ENCODE results near the gene ANK2. TPM values are rescaled to one million over a fixed set of nuclear protein-coding genes. Genes with fewer than 3 reads are reported as not detected.

The ANK2 gene
- total and polyA plus RNA-seq, 2 donors from 2014 or later, result 21.1 to 125 TPM

DNA sequence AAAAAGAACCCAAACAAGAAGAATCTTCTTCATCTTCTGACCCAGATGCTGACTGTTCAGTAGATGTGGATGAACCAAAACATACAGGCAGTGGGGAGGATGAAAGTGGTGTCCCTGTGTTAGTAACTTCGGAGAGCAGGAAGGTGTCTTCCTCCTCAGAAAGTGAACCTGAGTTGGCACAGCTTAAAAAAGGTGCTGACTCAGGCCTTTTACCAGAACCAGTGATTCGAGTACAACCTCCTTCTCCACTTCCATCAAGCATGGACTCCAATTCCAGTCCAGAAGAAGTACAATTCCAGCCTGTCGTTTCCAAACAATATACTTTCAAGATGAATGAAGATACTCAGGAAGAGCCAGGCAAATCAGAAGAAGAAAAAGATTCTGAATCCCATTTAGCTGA lies 307.0 kb downstream of the ANK2 start:
- Histone ChIP-seq H3K36me3 (ENCODE audit: control insufficient read depth in 2 of 3, insufficient read depth in 3 of 3, low read length in 3 of 3) (peaks cover 0 to 8% (median 5%) of the 10 kb centered on the region in 3 donors), H3K9me3 (ENCODE audit: control insufficient read depth in 2 of 3, insufficient read depth in 1 of 3, low read length in 3 of 3) (no peaks in the 10 kb centered on the region), H3K4me1 (ENCODE audit: control insufficient read depth in 2 of 3, insufficient read depth in 2 of 3, low read depth in 1 of 3, low read length in 3 of 3) (no peaks in the 10 kb centered on the region), H3K9ac (ENCODE audit: low read length in 3 of 3) (no peak overlapping the region), H3K4me3 (ENCODE audit: low read length in 3 of 3) (no peak overlapping the region), H3K27ac (ENCODE audit: low read depth in 2 of 2, low read length in 2 of 2) (no peak overlapping the region), H3K27me3 (ENCODE audit: control insufficient read depth, insufficient read depth, low read length) (no peaks in the 10 kb centered on the region)
- FAIRE-seq, result no peak
- TF ChIP-seq, protein P1, sequence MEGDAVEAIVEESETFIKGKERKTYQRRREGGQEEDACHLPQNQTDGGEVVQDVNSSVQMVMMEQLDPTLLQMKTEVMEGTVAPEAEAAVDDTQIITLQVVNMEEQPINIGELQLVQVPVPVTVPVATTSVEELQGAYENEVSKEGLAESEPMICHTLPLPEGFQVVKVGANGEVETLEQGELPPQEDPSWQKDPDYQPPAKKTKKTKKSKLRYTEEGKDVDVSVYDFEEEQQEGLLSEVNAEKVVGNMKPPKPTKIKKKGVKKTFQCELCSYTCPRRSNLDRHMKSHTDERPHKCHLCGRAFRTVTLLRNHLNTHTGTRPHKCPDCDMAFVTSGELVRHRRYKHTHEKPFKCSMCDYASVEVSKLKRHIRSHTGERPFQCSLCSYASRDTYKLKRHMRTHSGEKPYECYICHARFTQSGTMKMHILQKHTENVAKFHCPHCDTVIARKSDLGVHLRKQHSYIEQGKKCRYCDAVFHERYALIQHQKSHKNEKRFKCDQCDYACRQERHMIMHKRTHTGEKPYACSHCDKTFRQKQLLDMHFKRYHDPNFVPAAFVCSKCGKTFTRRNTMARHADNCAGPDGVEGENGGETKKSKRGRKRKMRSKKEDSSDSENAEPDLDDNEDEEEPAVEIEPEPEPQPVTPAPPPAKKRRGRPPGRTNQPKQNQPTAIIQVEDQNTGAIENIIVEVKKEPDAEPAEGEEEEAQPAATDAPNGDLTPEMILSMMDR (IDR thresholded peaks at IDR 0.05; ENCODE audit: borderline replicate concordance, extremely low read depth, insufficient read depth), result no peak
- intact Hi-C loops (cut with DNase I), result no loop called here
- DNase-seq, result no peak

DNA sequence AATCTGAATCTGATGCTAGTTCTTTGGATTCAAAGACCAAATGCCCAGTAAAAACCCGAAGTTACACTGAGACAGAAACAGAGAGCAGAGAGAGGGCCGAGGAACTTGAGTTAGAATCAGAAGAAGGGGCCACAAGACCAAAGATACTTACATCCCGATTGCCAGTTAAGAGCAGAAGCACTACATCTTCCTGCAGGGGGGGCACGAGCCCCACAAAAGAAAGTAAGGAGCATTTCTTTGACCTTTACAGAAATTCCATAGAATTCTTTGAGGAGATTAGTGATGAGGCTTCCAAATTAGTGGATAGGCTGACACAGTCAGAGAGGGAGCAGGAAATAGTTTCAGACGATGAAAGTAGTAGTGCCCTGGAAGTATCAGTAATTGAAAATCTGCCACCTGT lies 309.3 kb downstream of the ANK2 start:
- no peak for DNase-seq
- intact Hi-C loops (cut with DNase I), result no loop called here
- H3K27ac ChIP-seq (ENCODE audit: low read depth in 2 of 2, low read length in 2 of 2), result no peak overlapping the region
- H3K4me3 ChIP-seq (ENCODE audit: low read length in 3 of 3), result no peak overlapping the region
- peaks cover 0 to 10% (median 10%) of the 10 kb centered on the region in 3 donors for H3K36me3 ChIP-seq (ENCODE audit: control insufficient read depth in 2 of 3, insufficient read depth in 3 of 3, low read length in 3 of 3)
- no peaks in the 10 kb centered on the region for H3K9me3 ChIP-seq (ENCODE audit: control insufficient read depth in 2 of 3, insufficient read depth in 1 of 3, low read length in 3 of 3)
- no peaks in the 10 kb centered on the region for H3K4me1 ChIP-seq (ENCODE audit: control insufficient read depth in 2 of 3, insufficient read depth in 2 of 3, low read depth in 1 of 3, low read length in 3 of 3)
- TF ChIP-seq, protein P1 (IDR thresholded peaks at IDR 0.05; ENCODE audit: borderline replicate concordance, extremely low read depth, insufficient read depth), result no peak
- FAIRE-seq, result no peak
- no peaks in the 10 kb centered on the region for H3K27me3 ChIP-seq (ENCODE audit: control insufficient read depth, insufficient read depth, low read length)
- no peak overlapping the region for H3K9ac ChIP-seq (ENCODE audit: low read length in 3 of 3)

DNA sequence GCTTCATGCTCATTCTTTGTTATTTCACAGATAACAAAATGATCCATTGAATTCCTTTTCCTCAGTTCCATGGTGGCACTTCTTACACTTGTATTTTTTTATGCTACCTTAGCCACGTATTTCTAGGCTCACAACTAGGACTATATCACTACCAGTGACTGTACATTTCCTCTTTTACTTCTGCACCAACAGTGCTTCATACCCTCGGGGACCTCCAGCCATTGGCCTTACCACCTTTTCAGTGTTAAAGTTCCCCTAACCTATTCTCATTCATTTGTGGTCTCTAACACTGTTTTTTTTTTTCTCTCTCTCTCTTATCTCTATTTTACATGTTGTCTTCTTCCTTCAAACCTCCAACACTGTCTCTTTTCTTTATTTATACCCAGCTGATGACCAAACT lies 315.9 kb downstream of the ANK2 start:
- FAIRE-seq, result no peak
- H3K4me1 ChIP-seq (ENCODE audit: control insufficient read depth in 2 of 3, insufficient read depth in 2 of 3, low read depth in 1 of 3, low read length in 3 of 3), result no peaks in the 10 kb centered on the region
- intact Hi-C loops (cut with DNase I), result no loop called here

More for the DNA sequence above, 315.9 kb downstream of the ANK2 start:
- no peak overlapping the region for H3K27ac ChIP-seq (ENCODE audit: low read depth in 2 of 2, low read length in 2 of 2)
- no peak overlapping the region for H3K4me3 ChIP-seq (ENCODE audit: low read length in 3 of 3)
- H3K27me3 ChIP-seq (ENCODE audit: control insufficient read depth, insufficient read depth, low read length), result no peaks in the 10 kb centered on the region
- H3K9me3 ChIP-seq (ENCODE audit: control insufficient read depth in 2 of 3, insufficient read depth in 1 of 3, low read length in 3 of 3), result no peaks in the 10 kb centered on the region
- TF ChIP-seq, protein P1 (IDR thresholded peaks at IDR 0.05; ENCODE audit: borderline replicate concordance, extremely low read depth, insufficient read depth), result no peak
- H3K36me3 ChIP-seq (ENCODE audit: control insufficient read depth in 2 of 3, insufficient read depth in 3 of 3, low read length in 3 of 3), result peaks cover 3 to 24% (median 15%) of the 10 kb centered on the region in 3 donors
- DNase-seq, result no peak
- no peak overlapping the region for H3K9ac ChIP-seq (ENCODE audit: low read length in 3 of 3)
